G401 (cell line): ENCODE data around the gene SERPING1. TPM values are rescaled to one million over a fixed set of nuclear protein-coding genes. Genes with fewer than 3 reads are reported as not detected.
"Not testable (repeated sequence)": the region's sequence is repeated elsewhere in the genome, so short reads cannot be mapped to it uniquely, and the experiment has no call there.

ENCODE experiments used
- DNase-seq: peaks from one replicate; pipeline ENCODE4 v3.0.0-alpha.2; 2015; ENCODE audit warnings: low spot score
- in situ Hi-C: cut with HindIII; loops from 2 replicates; pipeline ENCODE4 v1.10.0; 2016; ENCODE audit warnings: low sequenced_read_pairs, mixed read lengths
- total RNA-seq: library from RNA; depleted of rRNA; stranded (reverse); fragments of >200 nt; shearing (Covaris generic); gene quantifications from 2 replicates; pipeline ENCODE4 v1.2.3, GENCODE V29; 2014; rRNA removed

The SERPING1 gene
- total RNA-seq, 1 experiment from 2014 or later, result 22.8 TPM

- DNase-seq, result peak; percentile 77
- in situ Hi-C loops, result no loop called here
Observed at GRCh38 chr11:57647960-57648800, 50.7 kb downstream of the SERPING1 start.

GRCh38 chr11:57648801-57649735, 51.6 kb downstream of the SERPING1 start:
- in situ Hi-C loops, result no loop called here
- peak; percentile 70 for DNase-seq

GRCh38 chr11:57649826-57650738, 52.6 kb downstream of the SERPING1 start, which contains the start of gene YPEL4:
TSS of gene YPEL4 (minus strand) at chr11:57649912. CDS start at chr11:57647107, 2,805 bp downstream.
- in situ Hi-C loops, result no loop called here
- DNase-seq, result peak; percentile 95

GRCh38 chr11:57650739-57651090, 53.2 kb downstream of the SERPING1 start:
- in situ Hi-C loops, result no loop called here
- DNase-seq, result no peak

GRCh38 chr11:57651408-57651807, 53.9 kb downstream of the SERPING1 start:
- in situ Hi-C loops, result no loop called here
- no peak for DNase-seq

GRCh38 chr11:57652230-57652629, 54.7 kb downstream of the SERPING1 start:
- DNase-seq, in situ Hi-C loops: not testable (repeated sequence)

GRCh38 chr11:57652662-57653061, 55.2 kb downstream of the SERPING1 start:
- in situ Hi-C loops, result no loop called here
- DNase-seq, result no peak

- no peak for DNase-seq
- in situ Hi-C loops, result no loop called here
Observed at GRCh38 chr11:57653163-57653562, 55.7 kb downstream of the SERPING1 start.

GRCh38 chr11:57656885-57657193, 59.4 kb downstream of the SERPING1 start:
- DNase-seq, result no peak
- in situ Hi-C loops, result no loop called here

- peak; percentile 100 for DNase-seq
- in situ Hi-C loops, result no loop called here
Observed at GRCh38 chr11:57657194-57658022, 59.9 kb downstream of the SERPING1 start, which contains the start of gene CLP1. TSS of gene CLP1 (plus strand) at chr11:57657762. CDS start at chr11:57659477, 1,715 bp downstream.

- DNase-seq, result no peak
- in situ Hi-C loops, result no loop called here
Observed at GRCh38 chr11:57658023-57658361, 60.5 kb downstream of the SERPING1 start.

- no peak for DNase-seq
- in situ Hi-C loops, result no loop called here
Observed at GRCh38 chr11:57659669-57660068, 62.2 kb downstream of the SERPING1 start.

GRCh38 chr11:57662893-57663292, 65.4 kb downstream of the SERPING1 start:
- in situ Hi-C loops, result no loop called here
- no peak for DNase-seq

- DNase-seq, result no peak
- in situ Hi-C loops, result no loop called here
Observed at GRCh38 chr11:57663975-57664374, 66.5 kb downstream of the SERPING1 start.

Other genes with a start within 250 kb of the SERPING1 start
- gene PRG3, start 216.5 kb upstream of the SERPING1 start, total RNA-seq, result not detected in 2 replicates
- not detected in 2 replicates for gene PRG2, start 207.0 kb upstream of the SERPING1 start, total RNA-seq
- gene SLC43A3, start 170.6 kb upstream of the SERPING1 start, total RNA-seq, result not detected in 2 replicates
- 2.9 TPM in 1 of 2 replicates, not detected in the other for gene RTN4RL2, start 137.2 kb upstream of the SERPING1 start, total RNA-seq
- gene SLC43A1, start 82.0 kb upstream of the SERPING1 start, total RNA-seq, result 8.8 and 15.1 TPM in 2 replicates
- 36.2 and 53.0 TPM in 2 replicates for gene TIMM10, start 66.9 kb upstream of the SERPING1 start, total RNA-seq
- not detected in 2 replicates for gene SMTNL1, start 60.1 kb upstream of the SERPING1 start, total RNA-seq
- 35.9 and 40.3 TPM in 2 replicates for gene UBE2L6, start 30.0 kb upstream of the SERPING1 start, total RNA-seq
- gene YPEL4, start 52.2 kb downstream of the SERPING1 start, total RNA-seq, result 2.1 TPM in 1 of 2 replicates, not detected in the other
- gene CLP1, start 60.1 kb downstream of the SERPING1 start, total RNA-seq, result 30.5 and 33.9 TPM in 2 replicates
- 46.5 and 49.0 TPM in 2 replicates for gene ZDHHC5, start 70.4 kb downstream of the SERPING1 start, total RNA-seq
- gene MED19, start 114.5 kb downstream of the SERPING1 start, total RNA-seq, result 28.9 and 40.7 TPM in 2 replicates
- gene TMX2, start 114.9 kb downstream of the SERPING1 start, total RNA-seq, result 104 and 145 TPM in 2 replicates
- gene SELENOH, start 143.8 kb downstream of the SERPING1 start, total RNA-seq, result 184 and 229 TPM in 2 replicates
- not detected in 2 replicates for gene BTBD18, start 154.1 kb downstream of the SERPING1 start, total RNA-seq
- gene CTNND1, start 164.1 kb downstream of the SERPING1 start, total RNA-seq, result 33.5 and 47.7 TPM in 2 replicates